Effector CD8-positive, alpha-beta T cell (primary cell): ENCODE results near the gene ISOC2.
A peak's percentile ranks its signal among the peaks of the same experiment; 100 is the strongest.

Experiments
- DNase-seq: peaks from one replicate; lab custom pipeline; 2025; lab: John Stamatoyannopoulos, UW

The ISOC2 gene

DNA sequence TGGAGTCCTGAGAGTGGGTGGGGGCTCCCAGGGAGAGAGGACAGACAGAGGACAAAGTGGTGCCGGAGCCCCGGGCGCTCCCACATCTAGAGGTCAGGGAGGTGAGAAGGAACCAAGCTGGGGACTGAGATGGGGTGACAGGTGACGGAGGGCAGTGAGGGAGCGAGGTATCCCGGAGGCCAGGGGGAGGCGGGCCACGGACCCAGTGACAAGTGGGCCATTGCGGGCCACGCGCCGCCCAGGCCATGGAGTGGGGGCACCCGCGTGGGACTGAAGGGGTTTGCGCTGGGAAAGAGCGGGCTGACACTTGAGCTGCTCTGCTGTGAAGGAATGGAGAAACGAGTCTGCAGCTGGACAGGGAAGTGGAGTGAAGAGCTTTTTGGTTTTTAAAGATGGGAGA, 17.6 kb upstream of the ISOC2 start:
- DNase-seq = no peak

- no peak for DNase-seq
Measured at GRCh38 chr19:55478364-55478763, 16.9 kb upstream of the ISOC2 start.

DNA sequence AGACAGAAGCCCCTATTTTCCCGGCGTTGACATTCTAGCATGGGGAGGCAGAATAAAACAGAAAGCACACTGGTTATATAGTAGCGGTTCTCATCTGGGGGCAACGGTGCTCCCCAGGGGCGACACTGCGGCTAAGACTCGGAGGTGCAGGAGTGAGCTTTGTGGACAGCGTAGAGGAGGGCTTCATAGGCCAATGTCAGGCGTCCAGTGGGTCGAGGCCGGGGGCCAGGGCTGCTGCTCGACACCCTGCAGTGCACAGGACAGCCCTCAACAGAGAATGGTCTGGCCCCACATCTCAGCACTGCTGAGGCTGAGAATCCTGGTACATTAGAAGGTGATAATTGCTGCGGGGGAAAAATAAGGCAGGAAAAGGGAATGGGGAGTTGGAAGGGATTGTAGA, 16.5 kb upstream of the ISOC2 start:
- DNase-seq = no peak

DNA sequence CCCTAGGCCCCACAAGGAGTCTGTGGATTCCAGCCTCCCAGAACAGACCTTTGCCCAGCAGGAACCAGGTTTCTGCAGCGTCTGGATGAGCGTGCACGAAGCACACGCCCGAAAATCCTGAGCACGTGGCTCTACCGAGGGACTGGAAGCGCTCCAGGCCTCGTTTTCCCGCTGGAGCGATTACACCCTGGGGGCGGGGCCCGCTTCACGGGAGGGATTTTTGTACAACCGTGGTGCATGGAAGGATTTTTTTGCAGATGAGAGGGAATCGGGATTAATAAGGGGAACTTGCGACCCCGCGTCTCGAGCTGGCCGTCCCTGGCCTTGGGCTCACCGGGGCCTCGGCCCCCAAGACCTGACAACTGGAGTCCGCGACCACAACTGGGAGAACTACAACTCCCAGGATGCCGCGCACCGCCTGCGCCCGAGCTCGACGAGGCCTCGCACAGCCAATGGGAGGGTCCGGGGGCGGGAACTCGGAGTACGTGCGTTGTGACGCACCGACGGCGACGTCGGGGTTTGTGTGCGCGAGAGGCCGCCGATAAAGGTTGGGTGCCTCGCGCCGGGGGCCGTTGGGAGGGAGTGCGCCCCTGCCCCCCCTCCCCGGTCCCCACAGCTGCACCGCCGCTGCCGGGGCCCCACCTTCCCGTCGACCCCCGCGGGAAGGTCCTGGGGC, 14.8 kb upstream of the ISOC2 start, which contains the start of gene ZNF628:
Gene ZNF628, plus strand, starts transcription at position 518 of the 676 bp plus-strand sequence. CDS start 3,294 bp downstream, outside the sequence.
- peak; percentile 94 for DNase-seq

DNA sequence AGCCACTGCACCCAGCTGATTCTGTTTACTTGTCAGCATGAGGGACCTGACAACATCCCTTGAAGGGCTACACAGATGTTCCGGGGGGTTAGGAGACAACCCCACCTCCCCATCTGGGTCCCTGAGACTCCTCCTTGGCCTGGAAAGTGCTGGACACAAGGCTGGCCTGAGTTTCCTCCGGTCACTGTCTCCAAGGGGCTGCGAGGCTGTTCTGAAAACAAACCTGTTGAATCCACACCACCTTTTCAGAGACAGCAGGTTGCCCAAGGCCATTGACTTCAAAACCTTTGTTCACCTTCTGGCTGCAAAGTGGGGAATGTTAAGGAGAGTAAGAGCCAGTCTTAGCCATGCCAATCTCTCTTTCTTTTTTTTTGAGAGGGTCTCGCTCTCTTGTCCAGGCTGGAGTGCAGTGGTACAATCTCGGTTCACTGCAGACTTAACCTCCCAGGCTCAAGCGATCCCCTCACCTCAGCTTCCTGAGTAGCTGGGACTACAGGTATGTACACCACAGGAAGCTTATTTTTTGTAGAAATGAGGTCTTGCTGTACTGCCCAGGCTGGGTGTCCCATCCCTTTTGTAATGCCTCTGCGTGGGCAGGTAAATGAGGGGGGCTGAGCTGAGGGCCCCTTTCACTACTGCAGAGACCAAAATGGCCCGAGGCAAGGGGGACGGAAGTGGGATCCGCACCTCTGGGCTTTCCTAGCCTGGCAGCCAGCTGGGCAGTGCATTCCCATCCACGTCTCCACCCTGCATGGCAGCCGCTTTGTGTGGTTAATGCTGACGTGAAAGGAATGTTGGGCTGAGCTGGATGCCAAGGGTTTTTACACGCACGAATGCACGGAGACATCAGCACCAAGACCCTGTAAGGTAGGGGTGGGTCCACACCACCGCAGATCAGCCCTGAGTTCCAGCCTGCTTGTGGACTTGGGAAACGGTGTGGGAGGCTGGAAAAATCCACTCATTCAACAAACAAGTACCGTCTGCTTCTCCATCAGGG, 13.1 kb upstream of the ISOC2 start:
- DNase-seq = no peak

GRCh38 chr19:55473225-55474012, 12.0 kb upstream of the ISOC2 start:
- no peak for DNase-seq

DNA sequence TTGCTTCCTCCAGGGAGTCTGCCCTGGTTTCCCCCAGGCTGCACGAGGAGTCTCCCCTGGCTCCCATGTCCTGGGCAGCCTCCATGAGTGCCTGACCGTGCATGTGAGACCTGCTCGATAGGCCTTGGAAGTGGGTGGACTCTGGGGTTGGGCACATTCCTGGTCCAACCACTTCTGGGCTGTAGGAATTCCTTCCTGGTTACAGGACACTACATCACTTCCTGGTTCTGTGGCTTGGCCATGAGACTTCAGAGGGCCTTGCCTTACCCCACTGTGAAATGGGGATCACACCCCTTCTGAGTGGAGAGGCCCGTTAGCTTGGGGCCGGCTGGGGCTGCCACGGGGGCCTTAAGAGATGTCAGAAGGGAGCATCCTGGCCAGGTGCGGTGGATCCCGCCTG, 11.0 kb upstream of the ISOC2 start:
- no peak for DNase-seq

- no peak for DNase-seq
Measured at GRCh38 chr19:55471266-55471665, 9.8 kb upstream of the ISOC2 start.

GRCh38 chr19:55468054-55468393, 6.6 kb upstream of the ISOC2 start:
- no peak for DNase-seq

DNA sequence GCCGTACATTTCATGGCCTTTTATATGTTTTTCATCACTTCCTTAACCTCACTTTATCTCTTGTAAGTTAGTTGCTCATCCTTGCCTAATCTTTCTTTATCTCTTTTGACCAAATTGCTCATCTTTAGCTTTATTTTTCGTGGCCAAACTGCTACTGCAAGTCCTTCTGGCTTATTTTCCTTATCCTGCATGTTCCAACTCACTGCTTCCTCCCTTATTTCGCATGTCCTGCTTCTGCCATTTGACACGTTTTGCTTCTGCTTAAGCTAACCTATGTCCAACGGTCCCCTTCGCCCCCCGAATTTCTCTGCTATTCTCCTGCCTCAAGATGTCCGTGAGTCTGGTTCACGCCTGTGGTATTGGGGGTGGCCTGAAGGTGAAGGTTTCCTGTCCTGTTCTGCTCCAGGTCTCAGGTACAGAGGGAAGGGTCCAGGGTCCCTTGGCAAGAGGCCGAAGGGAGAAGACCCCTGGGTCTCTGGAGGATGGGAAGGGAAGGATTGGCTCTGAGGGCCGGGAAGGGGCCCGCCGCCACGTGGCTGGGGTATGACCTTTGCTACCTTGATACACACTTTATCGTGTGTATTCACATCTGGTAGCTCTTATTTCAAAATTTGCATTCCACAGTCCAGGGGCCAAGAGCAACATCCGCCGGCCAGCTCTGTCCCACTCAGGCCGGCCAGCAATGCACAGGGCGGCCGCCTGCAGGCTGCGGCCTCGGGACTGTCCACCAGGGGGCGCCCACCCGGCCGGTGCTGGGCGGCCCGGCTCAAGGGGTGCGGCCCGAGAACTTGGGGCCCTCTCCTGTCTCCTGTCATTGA, 6.0 kb upstream of the ISOC2 start:
- DNase-seq = peak; percentile 61

- DNase-seq = no peak
Measured at GRCh38 chr19:55466241-55466614, 4.8 kb upstream of the ISOC2 start.

GRCh38 chr19:55465460-55466240, 4.2 kb upstream of the ISOC2 start:
- DNase-seq = no peak

GRCh38 chr19:55464662-55465054, 3.2 kb upstream of the ISOC2 start, which contains the start of gene C19orf85:
TSS of gene C19orf85 (minus strand) at chr19:55464751. CDS start at chr19:55464554, 197 bp downstream.
- DNase-seq = no peak

DNA sequence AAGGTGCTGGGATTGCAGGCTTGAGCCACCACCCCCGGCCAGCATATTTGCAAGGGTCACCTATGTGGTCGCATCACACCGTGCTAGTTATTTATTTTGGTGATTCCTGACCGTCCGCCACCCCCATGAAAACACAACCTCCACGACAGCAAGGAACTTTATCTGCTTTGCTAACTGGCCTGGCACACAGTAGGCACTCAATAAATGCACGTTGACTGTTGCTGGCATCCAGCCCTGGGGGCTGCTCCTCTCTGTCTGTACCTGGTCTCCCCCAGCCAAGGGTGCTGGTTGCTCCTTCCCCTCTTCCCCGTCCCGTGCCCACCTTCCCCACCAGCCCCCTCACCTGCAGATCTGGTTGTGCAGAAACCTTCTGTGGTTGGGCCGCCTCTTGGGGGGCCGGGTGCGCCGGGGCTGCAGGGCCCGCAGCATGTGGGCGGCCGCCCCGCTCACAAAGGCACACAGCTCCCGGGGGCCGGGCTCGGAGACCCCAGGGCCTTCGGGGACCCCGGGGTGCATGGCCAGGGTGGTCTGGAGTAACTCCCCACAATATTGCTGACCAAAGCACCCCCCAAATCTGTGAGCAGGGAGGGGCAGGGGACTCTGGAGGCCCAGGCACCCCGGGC, 2.7 kb upstream of the ISOC2 start:
- no peak for DNase-seq

GRCh38 chr19:55463583-55464031, 2.2 kb upstream of the ISOC2 start:
- no peak for DNase-seq

GRCh38 chr19:55462722-55463121, 1.3 kb upstream of the ISOC2 start:
- no peak for DNase-seq

GRCh38 chr19:55461974-55462626, 658 bp upstream of the ISOC2 start:
- no peak for DNase-seq

GRCh38 chr19:55460670-55461258, 678 bp downstream of the ISOC2 start:
- peak; percentile 17 for DNase-seq
